ENCODE measurements around the gene GOLGA8R.
"Not testable (repeated sequence)": the region's sequence is repeated elsewhere in the genome, so short reads cannot be mapped to it uniquely, and the experiment has no call there.

The GOLGA8R gene

GRCh38 chr15:30360990-30361389 is 53.1 kb downstream of the GOLGA8R start:
- DNase-seq (ENCODE audit: insufficient read length, low spot score); FAIRE-seq: not testable (repeated sequence)

DNA sequence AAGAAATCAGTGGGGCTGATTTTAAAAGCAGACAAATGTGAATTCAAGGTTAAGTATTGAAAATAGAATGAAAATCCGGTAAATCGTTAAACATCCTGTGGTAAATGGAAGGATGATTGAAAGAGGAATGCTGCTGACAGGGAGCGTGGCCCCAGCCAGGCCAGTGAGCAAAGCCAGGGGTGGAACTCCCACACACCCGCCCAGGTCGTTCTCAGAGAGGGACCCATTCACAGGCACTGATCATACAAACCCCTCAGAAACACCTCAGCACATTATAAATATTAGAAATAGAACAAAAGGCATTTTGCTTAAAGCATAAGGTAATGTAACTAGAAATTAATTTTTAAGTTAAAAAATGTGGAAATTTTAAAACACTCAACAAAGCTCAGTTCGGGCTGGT is 59.0 kb downstream of the GOLGA8R start:
- FAIRE-seq; DNase-seq (ENCODE audit: insufficient read length, low spot score): not testable (repeated sequence)
